ENCODE data around the gene NT5M.

DNA sequence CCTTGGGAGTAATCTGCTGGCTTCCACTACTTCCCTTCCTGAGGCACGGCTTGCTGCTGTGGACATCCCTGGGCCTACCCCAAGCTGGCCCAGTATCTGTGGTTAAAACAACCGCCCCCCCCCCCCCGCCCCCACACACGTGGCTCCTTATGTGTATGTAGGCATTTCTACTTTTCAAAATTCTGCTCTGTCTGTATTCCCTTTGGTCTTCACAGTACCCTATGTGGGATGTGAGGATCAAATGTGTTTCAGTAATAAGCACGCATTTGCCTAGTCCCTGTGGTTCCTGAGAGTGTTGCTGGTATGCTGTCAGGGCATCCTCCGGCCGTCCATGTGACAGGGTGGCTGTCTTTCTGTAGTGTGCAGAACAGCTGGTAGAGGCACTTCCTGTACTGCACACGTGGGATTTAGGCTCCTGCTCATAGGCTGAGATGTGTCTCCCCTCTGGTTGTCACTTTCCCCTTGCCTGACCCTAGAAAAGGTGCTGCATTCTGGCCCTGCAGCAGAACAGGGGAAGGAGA lies 2.2 kb downstream of the NT5M start:
- TF ChIP-seq, protein P1, sequence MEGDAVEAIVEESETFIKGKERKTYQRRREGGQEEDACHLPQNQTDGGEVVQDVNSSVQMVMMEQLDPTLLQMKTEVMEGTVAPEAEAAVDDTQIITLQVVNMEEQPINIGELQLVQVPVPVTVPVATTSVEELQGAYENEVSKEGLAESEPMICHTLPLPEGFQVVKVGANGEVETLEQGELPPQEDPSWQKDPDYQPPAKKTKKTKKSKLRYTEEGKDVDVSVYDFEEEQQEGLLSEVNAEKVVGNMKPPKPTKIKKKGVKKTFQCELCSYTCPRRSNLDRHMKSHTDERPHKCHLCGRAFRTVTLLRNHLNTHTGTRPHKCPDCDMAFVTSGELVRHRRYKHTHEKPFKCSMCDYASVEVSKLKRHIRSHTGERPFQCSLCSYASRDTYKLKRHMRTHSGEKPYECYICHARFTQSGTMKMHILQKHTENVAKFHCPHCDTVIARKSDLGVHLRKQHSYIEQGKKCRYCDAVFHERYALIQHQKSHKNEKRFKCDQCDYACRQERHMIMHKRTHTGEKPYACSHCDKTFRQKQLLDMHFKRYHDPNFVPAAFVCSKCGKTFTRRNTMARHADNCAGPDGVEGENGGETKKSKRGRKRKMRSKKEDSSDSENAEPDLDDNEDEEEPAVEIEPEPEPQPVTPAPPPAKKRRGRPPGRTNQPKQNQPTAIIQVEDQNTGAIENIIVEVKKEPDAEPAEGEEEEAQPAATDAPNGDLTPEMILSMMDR (conservative IDR thresholded peaks at IDR 0.05 in 1 of 2, IDR thresholded peaks at IDR 0.05 in 1 of 2; ENCODE audit: low read depth in 1 of 2, low read length in 2 of 2): no peak
- TF ChIP-seq EZH2 (IDR thresholded peaks at IDR 0.05; ENCODE audit: low read length, missing control alignments): no peak
